Right atrium auricular region (tissue), 2 donors: ENCODE results near the gene TTC28. TPM values are rescaled to one million over a fixed set of nuclear protein-coding genes. Genes with fewer than 3 reads are reported as not detected.
"Not testable (repeated sequence)": the region's sequence is repeated elsewhere in the genome, so short reads cannot be mapped to it uniquely, and the experiment has no call there.

Experiments
- DNase-seq: peaks from one replicate; pipeline ENCODE4 v3.0.0-alpha.2; 2019; ENCODE audit warnings: low spot score
- H3K27ac ChIP-seq, 2 donors: fragments of 200-600 bp; sonication (generic); 1 replicate in 1 of 2; 2 replicates in 1 of 2; pipeline ENCODE4 v1.5.1; 2016 to 2019
- H3K27me3 ChIP-seq, 2 donors: fragments of 200-600 bp; sonication (generic); one replicate each; pipeline versions ENCODE4 v1.5.1 to v1.6.0; 2017 to 2019
- H3K36me3 ChIP-seq: fragments of 200-600 bp; sonication (generic); one replicate; pipeline ENCODE4 v1.5.1; 2016
- H3K4me1 ChIP-seq, 2 donors: fragments of 200-600 bp; sonication (generic); one replicate each; pipeline versions ENCODE4 v1.5.1 to v1.6.0; 2017 to 2019
- H3K4me3 ChIP-seq, 2 donors: fragments of 200-600 bp; sonication (generic); 1 replicate in 1 of 2; 2 replicates in 1 of 2; pipeline ENCODE4 v1.5.1; 2017 to 2019; ENCODE audit warnings: mild to moderate bottlenecking in 1 of 2, moderate library complexity in 1 of 2
- H3K9me3 ChIP-seq, 2 donors: fragments of 200-600 bp; sonication (generic); one replicate each; pipeline ENCODE4 v1.5.1; 2019
- total RNA-seq, 2 donors: library from RNA; depleted of rRNA; stranded (reverse); fragments of >200 nt; gene quantifications; one replicate each; pipeline ENCODE4 v1.1.0, GENCODE V29; 2016
- TF ChIP-seq, protein P1 (sequence below), 2 donors: fragments of 200-600 bp; sonication (generic); IDR thresholded peaks; one replicate each; pipeline ENCODE4 v1.5.1; 2019; ENCODE audit warnings: antibody characterized with exemption in 2 of 2

The TTC28 gene
- 10 to 100 TPM; 22.1 to 22.3 TPM for total RNA-seq

DNA sequence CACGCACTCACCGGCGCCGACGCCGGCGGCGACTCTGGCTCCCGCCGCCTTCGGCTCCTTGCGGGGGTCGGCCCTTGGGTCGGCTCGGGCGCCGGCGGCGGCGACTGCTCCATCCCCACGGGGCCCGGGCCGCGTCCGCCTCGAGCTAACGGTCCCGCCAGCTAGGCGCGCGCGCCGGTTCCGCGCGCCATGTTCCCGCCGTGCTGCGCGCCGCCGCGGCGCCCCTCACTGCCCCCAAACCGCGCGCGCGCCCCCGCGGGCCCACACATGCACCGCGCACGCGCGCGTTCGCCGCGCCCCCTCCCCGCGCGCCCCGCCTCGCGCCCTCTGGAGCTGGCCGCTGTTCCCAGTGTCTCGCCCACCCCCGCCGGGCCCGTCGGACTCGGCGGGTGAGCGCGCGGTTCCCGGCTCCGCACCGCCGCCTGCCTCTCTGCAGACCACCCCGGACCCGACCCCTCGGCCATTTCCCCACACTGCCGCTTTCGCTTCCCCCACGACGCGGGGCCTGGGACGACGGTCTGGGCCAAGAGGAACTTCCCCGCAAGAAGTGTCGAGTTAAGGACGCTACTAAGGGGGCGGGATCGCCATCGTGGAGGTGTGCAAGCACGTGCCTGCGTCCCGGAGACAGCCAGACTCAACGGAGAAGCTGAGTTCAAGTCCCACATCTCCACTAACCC, at the start of gene TTC28:
Gene TTC28 (minus strand): TSS at position 230 of the 677 bp plus-strand sequence. CDS start 117 bp downstream, at position 113.
- not testable (repeated sequence) for H3K4me1 ChIP-seq, H3K36me3 ChIP-seq, H3K9me3 ChIP-seq, H3K27me3 ChIP-seq
- Histone ChIP-seq H3K27ac (peak within 1 kb of the TSS; percentile 56 to 80), H3K4me3 (peak within 1 kb of the TSS; percentile 84 to 95)
- peak; percentile 74 for DNase-seq

DNA sequence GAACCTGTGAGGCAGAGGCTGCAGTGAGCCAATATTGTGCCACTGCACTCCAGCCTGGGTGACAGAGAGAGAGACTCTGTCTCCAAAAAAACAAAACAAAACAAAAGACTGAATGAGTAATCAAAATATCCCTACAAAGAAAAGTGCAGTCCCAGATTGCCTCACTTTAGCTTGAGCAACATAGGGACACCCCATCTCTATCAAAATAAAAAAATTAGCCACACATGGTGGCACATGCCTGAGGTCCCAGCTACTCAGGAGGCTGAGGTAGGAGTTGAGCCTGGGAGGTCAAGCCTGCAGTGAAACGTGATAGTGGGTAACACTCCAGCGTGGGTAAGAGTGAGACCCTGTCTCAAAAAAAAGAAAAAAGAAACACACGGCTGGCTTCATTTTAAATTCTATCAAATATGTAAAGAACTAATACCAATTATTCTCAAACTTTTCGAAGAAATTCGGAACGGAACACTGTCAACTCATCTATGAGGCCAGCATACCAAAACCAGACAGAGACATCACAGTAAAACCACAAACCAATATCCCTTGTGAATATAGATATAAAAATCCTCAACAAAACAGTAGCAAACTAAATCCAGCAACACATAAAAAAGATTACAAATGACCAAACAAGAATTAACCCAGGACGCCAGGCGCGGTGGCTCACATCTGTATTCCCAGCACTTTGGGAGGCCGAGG, 49.1 kb upstream of the TTC28 start:
- Histone ChIP-seq H3K27ac (no peak overlapping the region), H3K36me3 (no peaks in the 10 kb centered on the region), H3K4me1 (no peaks in the 10 kb centered on the region), H3K9me3 (no peaks in the 10 kb centered on the region), H3K4me3 (no peak overlapping the region), H3K27me3 (no peaks in the 10 kb centered on the region)
- no peak for DNase-seq
- TF ChIP-seq, protein P1, sequence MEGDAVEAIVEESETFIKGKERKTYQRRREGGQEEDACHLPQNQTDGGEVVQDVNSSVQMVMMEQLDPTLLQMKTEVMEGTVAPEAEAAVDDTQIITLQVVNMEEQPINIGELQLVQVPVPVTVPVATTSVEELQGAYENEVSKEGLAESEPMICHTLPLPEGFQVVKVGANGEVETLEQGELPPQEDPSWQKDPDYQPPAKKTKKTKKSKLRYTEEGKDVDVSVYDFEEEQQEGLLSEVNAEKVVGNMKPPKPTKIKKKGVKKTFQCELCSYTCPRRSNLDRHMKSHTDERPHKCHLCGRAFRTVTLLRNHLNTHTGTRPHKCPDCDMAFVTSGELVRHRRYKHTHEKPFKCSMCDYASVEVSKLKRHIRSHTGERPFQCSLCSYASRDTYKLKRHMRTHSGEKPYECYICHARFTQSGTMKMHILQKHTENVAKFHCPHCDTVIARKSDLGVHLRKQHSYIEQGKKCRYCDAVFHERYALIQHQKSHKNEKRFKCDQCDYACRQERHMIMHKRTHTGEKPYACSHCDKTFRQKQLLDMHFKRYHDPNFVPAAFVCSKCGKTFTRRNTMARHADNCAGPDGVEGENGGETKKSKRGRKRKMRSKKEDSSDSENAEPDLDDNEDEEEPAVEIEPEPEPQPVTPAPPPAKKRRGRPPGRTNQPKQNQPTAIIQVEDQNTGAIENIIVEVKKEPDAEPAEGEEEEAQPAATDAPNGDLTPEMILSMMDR (IDR thresholded peaks at IDR 0.05), result no peak

DNA sequence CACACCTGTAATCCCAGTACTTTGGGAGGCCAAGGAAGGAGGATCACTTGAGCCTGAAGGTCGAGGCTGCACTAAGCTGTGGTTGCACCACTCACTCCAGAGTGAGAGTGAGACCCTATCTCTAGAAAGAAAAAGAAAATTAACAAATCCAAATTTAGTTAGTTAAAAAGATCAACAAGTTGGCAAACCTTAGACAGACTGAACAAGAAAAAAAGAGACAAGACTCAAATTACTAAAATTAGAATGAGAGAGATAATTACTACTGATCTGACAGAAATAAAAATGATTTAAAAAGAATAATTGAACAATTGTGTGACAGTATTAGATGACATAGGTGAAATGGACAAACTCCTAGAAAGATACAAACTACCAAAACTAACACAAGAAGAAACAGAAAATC, 48.4 kb upstream of the TTC28 start:
- Histone ChIP-seq H3K27ac (no peak overlapping the region), H3K36me3 (no peaks in the 10 kb centered on the region), H3K27me3 (no peaks in the 10 kb centered on the region), H3K4me3 (no peak overlapping the region), H3K4me1 (no peaks in the 10 kb centered on the region), H3K9me3 (no peaks in the 10 kb centered on the region)
- TF ChIP-seq, protein P1 (IDR thresholded peaks at IDR 0.05), result no peak
- DNase-seq, result no peak

DNA sequence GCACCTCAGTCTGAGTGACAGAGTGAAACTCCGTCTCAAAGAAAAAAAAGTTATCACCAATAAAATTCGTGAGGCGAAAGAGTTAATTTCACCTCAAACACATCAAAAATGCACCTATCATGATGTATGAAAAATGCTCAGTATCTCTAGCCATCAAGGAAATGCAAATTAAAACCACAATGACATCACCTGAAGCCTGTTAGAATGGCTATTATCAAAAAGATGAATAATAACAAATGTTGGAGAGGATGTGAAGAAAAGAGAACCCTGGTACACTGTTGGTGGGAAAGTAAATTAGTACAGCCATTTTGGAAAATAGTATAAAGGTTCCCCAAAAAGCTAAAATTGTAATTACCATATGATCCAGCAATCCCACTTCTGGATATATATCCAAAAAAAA, 38.4 kb upstream of the TTC28 start:
- Histone ChIP-seq H3K4me3 (no peak overlapping the region), H3K36me3 (no peaks in the 10 kb centered on the region), H3K27ac (no peak overlapping the region), H3K4me1 (no peaks in the 10 kb centered on the region), H3K27me3 (no peaks in the 10 kb centered on the region), H3K9me3 (no peaks in the 10 kb centered on the region)
- TF ChIP-seq, protein P1 (IDR thresholded peaks at IDR 0.05), result no peak
- DNase-seq, result no peak

DNA sequence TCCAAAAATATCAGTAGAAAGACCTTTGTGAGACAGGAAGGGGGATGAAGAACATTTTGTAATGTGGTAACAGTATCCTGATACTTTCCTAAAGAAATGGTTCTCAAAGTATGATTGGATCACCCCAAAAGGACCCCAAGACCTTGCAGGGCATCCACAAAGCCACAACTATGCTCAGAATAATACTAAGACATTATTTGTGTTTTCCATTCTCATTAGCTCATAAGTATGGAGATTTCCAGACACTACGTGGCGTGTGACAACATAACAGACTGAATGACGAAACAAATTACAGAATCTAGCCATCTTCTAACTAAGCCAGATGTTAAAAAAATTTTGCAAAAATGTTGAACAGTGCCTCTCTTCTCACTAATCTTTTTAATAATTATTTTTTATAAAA, 37.0 kb upstream of the TTC28 start:
- Histone ChIP-seq H3K27ac (no peak overlapping the region), H3K27me3 (no peaks in the 10 kb centered on the region), H3K36me3 (no peaks in the 10 kb centered on the region), H3K4me3 (no peak overlapping the region), H3K9me3 (no peaks in the 10 kb centered on the region), H3K4me1 (peaks cover 0 to 4% of the 10 kb centered on the region in 2 donors)
- TF ChIP-seq, protein P1 (IDR thresholded peaks at IDR 0.05), result no peak
- no peak for DNase-seq

DNA sequence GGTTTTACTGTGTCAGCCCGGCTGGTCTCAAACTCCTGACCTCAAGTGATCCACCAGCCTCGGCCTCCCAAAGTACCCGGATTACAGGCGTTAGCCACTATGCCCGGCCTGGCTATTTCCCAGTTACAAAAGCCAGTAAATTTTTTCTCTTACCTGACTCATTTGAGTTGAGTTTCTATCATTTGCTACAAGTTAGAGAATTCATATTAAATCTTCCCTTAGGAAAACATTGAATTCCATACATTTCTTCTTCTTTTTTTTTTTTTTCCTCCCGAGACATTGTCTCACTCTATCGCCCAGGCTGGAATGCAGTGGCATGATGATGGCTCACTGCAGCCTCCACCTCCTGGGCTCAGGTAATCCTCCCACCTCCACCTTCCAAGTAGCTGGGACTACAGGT, 36.0 kb upstream of the TTC28 start:
- TF ChIP-seq, protein P1 (IDR thresholded peaks at IDR 0.05), result no peak

More for the DNA sequence above, 36.0 kb upstream of the TTC28 start:
- H3K4me3 ChIP-seq, result no peak overlapping the region
- peaks cover 0 to 12% of the 10 kb centered on the region in 2 donors for H3K4me1 ChIP-seq
- H3K9me3 ChIP-seq, result no peaks in the 10 kb centered on the region
- DNase-seq, result no peak
- no peaks in the 10 kb centered on the region for H3K36me3 ChIP-seq
- no peaks in the 10 kb centered on the region for H3K27me3 ChIP-seq
- no peak overlapping the region for H3K27ac ChIP-seq
